H54 (cell line): ENCODE results near the gene KYAT1.

Source experiments
- DNase-seq: peaks from one replicate; pipeline ENCODE4 v3.0.0; 2011; ENCODE audit warnings: low spot score, mixed read lengths; ENCODE audit not compliant: insufficient read length
- FAIRE-seq: peaks from 3 replicates; lab custom pipeline; 2011; peaks lifted over from hg19 to GRCh38; lab: Jason Lieb, UNC
- POLR2A ChIP-seq: IDR thresholded peaks from 2 replicates; pipeline ENCODE4 v1.6.1; 2011; ENCODE audit warnings: low read depth, mild to moderate bottlenecking, low read length

The KYAT1 gene

DNA sequence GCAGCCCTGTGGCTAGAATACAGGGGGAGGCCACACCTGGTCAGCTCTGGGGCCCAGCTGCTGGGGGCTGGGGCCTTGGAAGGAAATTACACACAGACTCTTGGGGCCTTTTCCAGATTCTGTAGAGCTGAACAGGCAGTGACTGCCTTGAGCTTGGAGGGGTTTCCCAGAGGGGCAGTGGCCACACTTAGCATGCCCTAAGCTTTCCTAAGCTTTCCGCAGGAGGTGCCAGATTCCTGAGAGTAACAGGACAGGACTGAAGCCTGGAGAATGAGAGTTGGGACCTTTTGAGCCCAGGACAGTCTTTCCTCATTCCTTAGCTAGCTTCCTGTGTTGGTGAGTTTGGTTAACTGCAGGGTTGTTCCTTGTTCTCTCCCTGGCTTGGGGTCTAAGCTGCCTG lies 93.3 kb downstream of the KYAT1 start:
- no peak for TF ChIP-seq POLR2A
- no peak for FAIRE-seq

DNA sequence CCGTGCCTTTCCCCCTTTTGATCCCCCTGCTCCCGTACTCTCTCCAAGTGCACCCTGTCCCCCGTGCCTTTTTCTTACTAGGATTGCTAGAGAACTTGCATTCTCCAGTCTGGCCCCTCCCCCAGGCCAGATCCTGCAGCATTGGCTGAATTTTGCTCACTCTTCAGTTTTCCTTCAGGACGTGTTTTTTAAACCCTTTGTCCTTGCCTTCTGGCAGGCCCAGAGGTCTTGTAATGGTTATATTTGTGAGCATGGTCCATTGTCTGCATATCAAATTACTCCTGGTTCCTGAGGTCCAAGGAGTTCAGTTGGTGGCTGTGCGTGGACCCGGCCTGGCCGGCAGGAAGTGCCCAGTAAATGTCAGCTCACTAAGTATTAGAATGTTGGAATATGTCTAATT lies 94.1 kb downstream of the KYAT1 start:
- TF ChIP-seq POLR2A, result no peak
- DNase-seq (peak; percentile 32), FAIRE-seq (no peak)

More for the DNA sequence above, 93.3 kb downstream of the KYAT1 start:
- no peak for DNase-seq

- DNase-seq (peak; percentile 95), FAIRE-seq (no peak)
- peak; percentile 80 for TF ChIP-seq POLR2A
Measured at GRCh38 chr9:128786681-128787601, 94.8 kb downstream of the KYAT1 start, which contains the start of gene TBC1D13. Gene TBC1D13 (plus strand): TSS chr9:128787253. CDS start chr9:128787354, 101 bp downstream.

- FAIRE-seq (no peak), DNase-seq (no peak)
- no peak for TF ChIP-seq POLR2A
Measured at GRCh38 chr9:128785427-128785826, 96.3 kb downstream of the KYAT1 start.
